HFFc6 (cell line): ENCODE measurements around the gene TBC1D24. TPM values are rescaled to one million over a fixed set of nuclear protein-coding genes. Genes with fewer than 3 reads are reported as not detected.
A peak's percentile ranks its signal among the peaks of the same experiment; 100 is the strongest.

Experiments used
- DNase-seq: peaks from one replicate; pipeline ENCODE4 v3.0.0-alpha.2; 2018
- H3K27ac Mint-ChIP-seq: 2 replicates; pipeline ENCODE4 v1.8.0; 2020; ENCODE audit warnings: mild to moderate bottlenecking, mixed read lengths
- H3K27me3 Mint-ChIP-seq: 2 replicates; pipeline ENCODE4 v1.8.0; 2021; ENCODE audit warnings: mild to moderate bottlenecking, moderate library complexity, mixed read lengths; ENCODE audit not compliant: insufficient read depth
- H3K36me3 Mint-ChIP-seq: 2 replicates; pipeline ENCODE4 v1.8.0; 2021; ENCODE audit warnings: low read depth, mixed read lengths
- H3K4me1 Mint-ChIP-seq: 2 replicates; pipeline ENCODE4 v1.8.0; 2020; ENCODE audit warnings: low read depth, mixed read lengths
- H3K4me3 Mint-ChIP-seq: 2 replicates; pipeline ENCODE4 v1.8.0; 2020; ENCODE audit warnings: mild to moderate bottlenecking, moderate library complexity, mixed read lengths
- H3K9me3 Mint-ChIP-seq: 2 replicates; pipeline ENCODE4 v1.8.0; 2020; ENCODE audit warnings: mild to moderate bottlenecking, mixed read lengths
- CTCF ChIP-seq: fragments of 200-600 bp; sonication (generic); IDR thresholded peaks from 2 replicates; pipeline ENCODE4 v1.5.0; 2021; ENCODE audit warnings: antibody characterized with exemption, mild to moderate bottlenecking
- total RNA-seq, 6 experiments: library from RNA; stranded (reverse); fragmentation: NEBNext Ultra II Directional; extraction: Animal tissue kit (Norgen Biotek cat#: 25700); gene quantifications; 2 replicates in 1 of 6; 3 replicates in 5 of 6; pipeline ENCODE4 v1.2.3, GENCODE V29; 2021

The TBC1D24 gene
- total RNA-seq, 6 experiments from 2014 or later = 15.8 to 30.3 (median 19.0) TPM

GRCh38 chr16:2462031-2462866 lies 12.7 kb upstream of the TBC1D24 start:
- Mint-ChIP-seq H3K4me3 (no peak overlapping the region), H3K27me3 (peaks cover 7% of the 10 kb centered on the region), H3K27ac (no peak overlapping the region), H3K4me1 (peaks cover 13% of the 10 kb centered on the region), H3K9me3 (no peaks in the 10 kb centered on the region), H3K36me3 (no peaks in the 10 kb centered on the region)
- no peak for DNase-seq
- TF ChIP-seq CTCF = no peak

- H3K4me1 Mint-ChIP-seq = peaks cover 11% of the 10 kb centered on the region
- H3K27me3 Mint-ChIP-seq = peaks cover 6% of the 10 kb centered on the region
- no peak for DNase-seq
- H3K9me3 Mint-ChIP-seq = no peaks in the 10 kb centered on the region
- no peak overlapping the region for H3K27ac Mint-ChIP-seq
- no peak for TF ChIP-seq CTCF
- H3K36me3 Mint-ChIP-seq = no peaks in the 10 kb centered on the region
- no peak overlapping the region for H3K4me3 Mint-ChIP-seq
Measured at GRCh38 chr16:2464333-2464732, 10.6 kb upstream of the TBC1D24 start.

GRCh38 chr16:2465653-2466415 lies 9.1 kb upstream of the TBC1D24 start:
- H3K9me3 Mint-ChIP-seq = no peaks in the 10 kb centered on the region
- peaks cover 6% of the 10 kb centered on the region for H3K4me1 Mint-ChIP-seq
- H3K4me3 Mint-ChIP-seq = no peak overlapping the region
- H3K27me3 Mint-ChIP-seq = peaks cover 4% of the 10 kb centered on the region
- H3K27ac Mint-ChIP-seq = no peak overlapping the region
- no peaks in the 10 kb centered on the region for H3K36me3 Mint-ChIP-seq
- peak; percentile 60 for TF ChIP-seq CTCF
- DNase-seq = no peak

GRCh38 chr16:2466667-2467527 lies 8.0 kb upstream of the TBC1D24 start:
- H3K27me3 Mint-ChIP-seq = peaks cover 4% of the 10 kb centered on the region
- no peak overlapping the region for H3K27ac Mint-ChIP-seq
- H3K4me3 Mint-ChIP-seq = peak overlapping the region; percentile 62
- DNase-seq = no peak
- no peak for TF ChIP-seq CTCF
- no peaks in the 10 kb centered on the region for H3K9me3 Mint-ChIP-seq
- no peaks in the 10 kb centered on the region for H3K36me3 Mint-ChIP-seq
- H3K4me1 Mint-ChIP-seq = peaks cover 6% of the 10 kb centered on the region

GRCh38 chr16:2467528-2468232 lies 7.2 kb upstream of the TBC1D24 start:
- H3K36me3 Mint-ChIP-seq = no peaks in the 10 kb centered on the region
- H3K4me3 Mint-ChIP-seq = peak overlapping the region; percentile 71
- H3K9me3 Mint-ChIP-seq = no peaks in the 10 kb centered on the region
- peaks cover 4% of the 10 kb centered on the region for H3K27me3 Mint-ChIP-seq
- DNase-seq = peak; percentile 46
- peaks cover 6% of the 10 kb centered on the region for H3K4me1 Mint-ChIP-seq
- peak; percentile 35; the same call in 1 of the 2 replicates for TF ChIP-seq CTCF
- H3K27ac Mint-ChIP-seq = no peak overlapping the region
